Ammon's horn (tissue), 1 donor: Measurements from ENCODE around the gene MRPS27.
"Not testable (repeated sequence)": the region's sequence is repeated elsewhere in the genome, so short reads cannot be mapped to it uniquely, and the experiment has no call there.

Experiments used
- DNase-seq: peaks from one replicate; pipeline ENCODE4 v3.0.0-alpha.2; 2016; ENCODE audit warnings: low spot score

Gene MRPS27

GRCh38 chr5:72325566-72326305 is 5.7 kb upstream of the MRPS27 start:
- no peak for DNase-seq

DNA sequence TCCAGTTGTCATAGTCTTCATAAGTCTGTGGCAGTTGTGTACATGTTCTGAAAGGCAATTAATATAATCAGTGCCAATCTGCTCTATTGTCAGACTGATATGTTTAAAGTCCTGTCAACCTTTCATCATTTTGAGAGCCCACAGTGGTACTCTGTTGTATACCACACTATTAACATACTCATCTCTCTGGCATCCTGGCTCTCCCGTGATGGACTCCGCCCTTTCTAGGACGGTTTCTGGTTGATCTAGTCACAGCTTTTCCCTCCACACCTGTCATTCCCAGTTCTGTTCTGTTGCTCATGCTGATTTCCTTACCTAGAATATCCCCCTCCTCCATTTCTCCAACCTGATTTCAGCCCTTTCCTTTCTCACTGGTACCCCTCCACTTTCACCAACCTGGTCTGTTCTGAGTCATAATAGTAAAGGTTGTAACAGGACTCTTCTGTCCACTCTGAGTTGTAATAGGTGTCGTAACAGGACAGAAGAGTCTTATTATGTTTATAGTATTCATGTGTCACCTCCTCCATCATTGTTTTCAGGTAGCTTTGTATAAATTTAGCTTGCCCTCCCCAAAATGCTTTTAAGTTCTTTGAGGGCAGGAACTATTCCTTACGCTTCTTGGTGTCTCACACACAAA is 4.3 kb upstream of the MRPS27 start:
- no peak for DNase-seq

DNA sequence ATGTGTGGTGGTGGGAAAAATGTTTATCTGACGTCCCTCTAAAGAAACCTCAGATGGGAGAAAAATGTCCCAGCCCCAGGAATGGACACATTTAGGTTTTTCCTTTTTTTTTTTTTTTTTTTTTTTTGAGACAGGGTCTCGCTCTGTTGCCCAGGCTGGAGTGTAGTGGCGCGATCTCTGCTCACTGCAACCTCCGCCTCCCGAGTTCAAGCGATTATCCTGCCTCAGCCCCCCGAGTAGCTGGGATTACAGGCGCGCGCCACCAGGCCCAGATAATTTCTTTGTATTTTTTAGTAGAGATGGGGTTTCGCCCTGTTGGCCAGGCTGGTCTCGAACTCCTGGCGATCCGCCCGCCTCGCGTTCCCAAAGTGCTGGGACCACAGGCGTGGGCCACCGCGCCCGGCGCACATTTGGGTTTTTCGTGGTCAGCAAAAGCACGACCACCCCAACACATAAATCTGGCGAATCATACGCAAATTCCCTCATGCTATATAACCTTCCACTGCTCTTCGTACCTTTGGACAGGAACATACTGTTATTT is 535 bp downstream of the MRPS27 start:
- not testable (repeated sequence) for DNase-seq

- no peak for DNase-seq
Observed at GRCh38 chr5:72314571-72315172, 5.4 kb downstream of the MRPS27 start.

DNA sequence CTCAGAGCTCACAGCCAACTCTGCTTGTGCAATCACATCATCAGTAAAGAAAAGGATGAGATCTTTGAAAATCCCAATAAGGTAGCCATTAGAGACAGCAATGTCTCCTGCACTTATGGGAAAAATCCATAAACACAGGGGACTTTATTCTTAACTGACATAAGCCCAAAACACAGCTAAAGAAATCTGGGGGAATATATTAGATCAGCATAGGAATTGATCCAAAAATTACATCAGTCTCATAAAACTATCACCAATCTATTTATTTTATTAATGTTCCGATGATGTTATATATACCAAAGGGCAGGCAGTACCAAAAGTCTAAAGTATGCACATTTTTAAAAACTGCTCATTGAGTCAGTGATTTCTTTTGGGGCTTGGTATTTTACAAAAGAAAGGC is 6.9 kb downstream of the MRPS27 start:
- DNase-seq, result no peak

- no peak for DNase-seq
Observed at GRCh38 chr5:72308853-72309191, 11.2 kb downstream of the MRPS27 start.

- peak; percentile 99 for DNase-seq
Observed at GRCh38 chr5:72307968-72308852, 11.8 kb downstream of the MRPS27 start.

DNA sequence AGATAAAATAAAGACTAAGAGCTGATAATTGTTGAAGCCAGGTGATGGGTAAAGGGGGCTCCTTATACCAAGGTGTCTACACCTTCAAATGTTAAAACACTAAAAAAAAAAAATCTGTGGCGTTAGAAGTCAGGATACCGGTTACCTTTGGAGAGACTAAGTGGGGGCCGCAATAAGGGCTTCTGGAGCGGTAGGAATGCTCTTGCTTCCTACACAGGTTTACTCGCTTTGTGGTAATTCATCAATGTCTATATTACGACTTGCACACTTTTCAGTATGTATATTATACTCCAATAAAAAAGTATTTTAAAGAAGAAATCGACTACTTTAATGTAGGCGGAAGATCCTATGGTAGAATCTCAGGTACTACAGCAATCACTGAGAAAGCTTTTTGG is 12.5 kb downstream of the MRPS27 start:
- DNase-seq, result no peak

DNA sequence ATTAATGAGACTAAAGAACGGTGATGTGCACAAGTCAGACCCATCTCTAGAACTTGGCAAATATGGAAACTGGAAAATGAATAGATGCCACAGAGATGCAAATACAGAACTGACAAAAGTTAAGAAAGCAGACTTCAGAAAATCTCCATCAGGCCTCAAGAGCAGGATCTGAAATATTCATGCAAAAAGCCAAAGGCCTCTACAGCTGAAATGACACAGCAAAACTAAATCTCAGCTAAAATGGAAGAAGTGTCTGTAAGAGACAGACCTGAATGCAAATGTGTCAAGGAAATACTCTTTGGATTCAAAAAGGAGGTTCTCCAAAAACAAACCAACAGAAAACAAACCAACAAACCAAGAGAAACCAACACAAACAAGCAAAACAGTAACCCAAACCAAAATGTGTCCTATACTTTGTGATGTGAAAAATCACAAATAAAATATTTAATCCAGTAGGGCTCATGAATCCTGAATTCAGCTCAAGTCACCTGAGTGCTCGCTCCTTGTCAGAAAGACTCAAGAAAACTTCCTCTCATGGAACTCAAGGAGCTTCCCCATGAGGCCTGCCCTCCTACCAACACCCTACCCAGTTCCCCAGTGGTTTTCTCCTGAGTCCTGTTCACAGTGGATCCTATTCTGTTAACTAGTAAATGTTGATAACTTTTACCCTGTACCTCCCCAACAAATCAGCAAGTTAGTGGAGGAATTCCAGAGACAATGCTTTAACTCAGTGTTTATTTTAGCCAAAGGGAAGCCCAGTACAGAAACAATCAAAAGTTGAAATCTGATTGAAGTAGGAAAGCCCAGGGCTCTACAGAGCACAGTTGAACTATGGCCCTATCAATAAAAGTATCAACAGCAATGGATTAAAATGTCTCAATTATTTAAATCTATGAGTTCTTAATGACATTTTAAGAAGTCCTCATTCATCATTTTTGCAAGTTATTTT is 14.6 kb downstream of the MRPS27 start:
- DNase-seq, result no peak

- no peak for DNase-seq
Observed at GRCh38 chr5:72302171-72302570, 17.9 kb downstream of the MRPS27 start.

GRCh38 chr5:72301557-72301956 is 18.5 kb downstream of the MRPS27 start:
- DNase-seq, result no peak

GRCh38 chr5:72300590-72301339 is 19.3 kb downstream of the MRPS27 start:
- no peak for DNase-seq

GRCh38 chr5:72298711-72299110 is 21.3 kb downstream of the MRPS27 start:
- DNase-seq, result no peak

DNA sequence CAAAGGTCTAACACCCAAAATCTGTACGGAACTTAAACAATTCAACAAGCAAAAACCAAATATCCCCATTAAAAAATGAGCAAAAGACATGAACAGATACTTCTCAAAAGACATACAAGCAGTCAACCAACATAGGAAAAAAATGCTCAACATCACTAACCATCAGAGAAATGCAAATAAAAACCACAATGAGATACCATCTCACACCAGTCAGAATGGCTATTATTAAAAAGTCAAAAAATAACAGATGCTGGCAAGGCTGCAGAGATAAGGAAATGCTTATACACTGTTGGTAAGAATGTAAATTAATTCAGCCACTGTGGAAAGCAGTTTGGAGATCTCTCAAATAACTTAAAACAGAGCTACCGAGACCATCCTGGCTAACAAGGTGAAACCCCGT is 21.9 kb downstream of the MRPS27 start:
- not testable (repeated sequence) for DNase-seq

DNA sequence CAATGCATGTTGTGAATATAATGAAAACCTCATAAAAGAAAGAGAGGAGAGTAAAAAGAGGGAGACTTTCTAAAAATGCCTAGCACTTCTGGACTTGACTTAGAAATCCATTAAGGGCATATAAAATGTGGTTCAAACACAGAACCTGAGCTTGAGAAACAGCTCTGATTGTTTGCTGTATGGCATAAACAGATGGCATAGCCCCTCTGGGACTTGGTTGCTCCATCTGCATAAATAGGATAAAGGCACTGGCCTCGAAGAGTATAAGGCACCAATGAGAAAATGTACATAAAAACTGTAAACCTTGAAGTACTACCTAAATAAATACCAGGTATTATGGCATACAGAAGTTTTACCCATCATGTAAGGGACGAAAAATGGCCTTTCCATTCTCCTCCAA is 23.8 kb downstream of the MRPS27 start:
- no peak for DNase-seq

DNA sequence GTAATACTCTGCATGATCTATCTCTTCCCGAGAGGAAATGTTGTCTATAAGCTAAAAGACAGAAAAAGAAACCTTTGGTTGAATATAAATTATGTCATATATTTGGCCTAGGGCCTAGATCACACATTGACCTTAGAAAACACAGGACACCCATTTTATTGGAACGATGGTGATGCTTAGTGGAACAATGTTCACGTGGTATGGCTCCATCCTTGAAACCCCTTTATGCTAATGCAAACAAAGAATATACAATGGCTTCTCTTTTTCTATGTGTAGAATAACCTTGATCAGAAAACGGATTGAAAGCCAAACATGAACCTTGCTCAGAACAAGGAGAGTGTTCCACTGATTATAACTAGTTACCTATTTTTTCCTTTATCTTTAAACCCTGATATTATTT is 24.5 kb downstream of the MRPS27 start:
- DNase-seq, result no peak

DNA sequence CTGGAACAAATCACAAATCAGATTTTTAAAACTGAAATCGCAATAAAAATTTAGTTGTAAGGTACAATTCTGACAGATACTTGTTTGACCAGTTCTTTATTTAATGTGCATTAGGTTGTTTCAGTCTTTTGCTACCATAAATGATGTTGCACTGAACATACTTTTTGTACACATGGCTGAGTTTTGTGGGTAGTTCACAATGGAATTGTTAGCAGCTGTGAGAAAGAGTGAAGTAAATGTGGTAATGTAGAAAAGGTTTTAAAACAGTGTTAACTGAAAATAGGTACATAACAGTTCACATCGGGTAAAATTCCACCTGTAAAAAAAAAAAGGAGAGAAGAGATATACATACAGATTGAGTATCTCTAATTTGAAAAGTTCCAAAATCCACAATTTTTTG is 25.6 kb downstream of the MRPS27 start:
- DNase-seq, result no peak

- no peak for DNase-seq
Observed at GRCh38 chr5:72293495-72294055, 26.5 kb downstream of the MRPS27 start.

DNA sequence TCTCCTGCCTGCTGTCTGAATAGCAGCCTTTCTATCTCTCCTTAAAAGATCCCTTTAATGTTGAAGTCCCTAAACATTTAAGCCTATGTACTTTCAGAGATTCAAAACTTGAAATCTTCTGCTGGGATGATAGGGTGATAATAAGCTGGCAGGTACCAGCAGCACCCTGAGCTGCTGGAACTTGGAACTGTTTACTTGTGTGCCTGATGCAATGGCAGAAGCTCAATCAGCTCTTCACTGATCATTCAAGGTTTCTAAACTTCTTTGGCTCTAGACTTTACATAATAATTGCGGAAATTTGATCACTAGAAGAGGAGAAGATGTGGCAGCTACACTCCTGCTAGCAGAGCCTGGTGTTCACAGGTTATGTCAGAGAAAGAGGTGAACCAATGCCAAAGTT is 27.6 kb downstream of the MRPS27 start:
- no peak for DNase-seq

GRCh38 chr5:72291601-72292000 is 28.4 kb downstream of the MRPS27 start:
- DNase-seq, result no peak
